ENCODE data around the gene CMKLR1.

The CMKLR1 gene

DNA sequence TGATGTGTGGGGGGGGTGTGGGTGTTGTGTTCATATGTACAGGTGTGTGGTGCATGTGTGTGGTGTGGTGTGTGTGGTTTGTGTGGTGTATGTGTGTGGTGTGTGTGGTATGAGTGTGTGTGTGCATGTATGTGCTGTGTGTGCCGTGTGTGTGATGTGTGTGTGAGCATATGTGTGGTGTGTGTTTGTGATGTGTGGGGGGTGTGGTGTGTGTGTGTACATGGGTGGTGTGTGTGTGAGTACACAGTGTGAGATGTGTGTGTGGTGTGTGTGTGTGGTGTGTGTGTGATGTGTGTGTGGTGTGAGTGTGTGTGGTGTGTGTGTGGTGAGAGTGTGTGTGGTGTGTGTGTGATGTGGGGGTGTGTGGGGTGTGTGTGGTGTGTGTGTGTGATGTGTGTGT, 24.5 kb upstream of the CMKLR1 start:
- DNase-seq (ENCODE audit: low read depth): no peak
- no peak overlapping the region for H3K4me3 ChIP-seq (ENCODE audit: low read depth, low read length)

DNA sequence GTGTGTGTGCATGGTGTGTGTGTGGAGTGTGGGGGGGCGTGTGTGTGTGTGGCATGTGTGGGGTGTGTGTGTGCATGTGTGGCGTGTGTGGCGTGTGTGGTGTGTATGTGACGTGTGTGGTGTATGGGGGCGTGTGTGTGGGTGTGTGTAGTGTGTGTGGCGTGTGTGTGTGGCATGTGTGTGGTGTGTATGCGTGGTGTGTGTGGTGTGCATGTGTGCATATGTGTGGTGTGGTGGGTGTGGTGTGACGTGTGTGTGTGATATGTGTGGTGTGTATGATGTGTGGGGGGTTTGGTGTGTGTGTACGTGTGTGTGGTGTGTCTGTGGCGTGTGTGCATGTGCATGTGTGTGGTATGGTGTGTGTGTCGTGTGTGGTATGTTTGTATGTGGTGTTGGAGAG, 24.1 kb upstream of the CMKLR1 start:
- no peak overlapping the region for H3K4me3 ChIP-seq (ENCODE audit: low read depth, low read length)
- no peak for DNase-seq (ENCODE audit: low read depth)

DNA sequence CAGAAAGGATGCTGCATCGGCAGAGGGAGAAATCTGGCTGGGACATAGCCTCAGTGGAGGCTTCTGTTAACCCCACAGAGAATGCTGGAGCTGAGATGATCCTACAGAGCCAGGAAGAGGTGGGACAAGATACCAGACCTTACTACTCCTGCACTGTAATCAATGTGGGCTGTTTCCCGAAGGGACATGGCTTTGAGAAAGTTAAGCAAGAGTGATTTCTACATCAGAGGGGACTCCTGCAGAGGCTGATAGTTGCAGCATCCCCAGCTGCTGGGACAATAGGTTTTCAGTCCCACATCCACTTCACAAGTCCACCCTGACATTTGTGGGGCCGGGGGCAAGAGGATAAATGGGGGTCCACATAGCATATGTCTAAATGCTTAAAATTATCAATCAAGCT, 22.5 kb upstream of the CMKLR1 start:
- no peak for DNase-seq (ENCODE audit: low read depth)
- H3K4me3 ChIP-seq (ENCODE audit: low read depth, low read length): no peak overlapping the region

DNA sequence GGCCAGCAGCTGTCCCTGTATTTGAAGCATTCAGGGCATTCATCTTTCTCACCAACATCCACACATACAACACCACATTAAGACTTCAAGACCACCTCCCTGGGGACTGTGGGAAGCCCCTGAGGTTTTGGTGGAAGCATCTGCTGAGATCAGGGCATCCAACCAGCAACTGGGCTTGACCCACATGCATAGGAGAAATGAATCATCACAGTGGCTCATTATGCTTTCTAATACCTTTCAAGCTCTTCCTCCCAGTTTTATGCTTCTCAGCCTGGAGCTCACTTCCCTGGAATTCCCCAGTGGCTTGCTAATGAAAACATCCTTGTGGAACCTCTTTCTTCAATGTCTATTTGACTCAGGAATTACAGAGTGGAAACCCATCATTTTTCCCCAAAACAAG, 21.4 kb upstream of the CMKLR1 start:
- peak; percentile 71 for DNase-seq (ENCODE audit: low read depth)
- H3K4me3 ChIP-seq (ENCODE audit: low read depth, low read length): no peak overlapping the region

DNA sequence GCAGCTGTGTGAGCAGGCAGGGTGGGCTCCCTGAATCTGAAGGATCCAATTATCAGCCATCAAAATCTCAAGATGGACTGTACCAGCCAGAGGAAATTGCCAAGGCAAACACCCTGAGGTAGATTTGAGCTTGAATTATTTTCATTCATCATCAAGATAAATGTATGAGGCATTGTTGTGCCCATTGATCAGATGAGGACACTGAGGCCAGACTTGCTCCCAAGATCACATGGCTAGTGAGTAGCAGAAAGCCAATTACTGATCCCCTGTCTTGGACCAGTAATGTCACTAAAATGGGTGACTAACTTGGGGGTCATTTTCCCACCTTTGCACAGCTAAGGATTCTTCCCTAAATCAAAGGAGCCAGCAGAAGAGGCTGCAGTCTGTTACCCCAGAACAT, 20.9 kb upstream of the CMKLR1 start:
- H3K4me3 ChIP-seq (ENCODE audit: low read depth, low read length): no peak overlapping the region
- no peak for DNase-seq (ENCODE audit: low read depth)

DNA sequence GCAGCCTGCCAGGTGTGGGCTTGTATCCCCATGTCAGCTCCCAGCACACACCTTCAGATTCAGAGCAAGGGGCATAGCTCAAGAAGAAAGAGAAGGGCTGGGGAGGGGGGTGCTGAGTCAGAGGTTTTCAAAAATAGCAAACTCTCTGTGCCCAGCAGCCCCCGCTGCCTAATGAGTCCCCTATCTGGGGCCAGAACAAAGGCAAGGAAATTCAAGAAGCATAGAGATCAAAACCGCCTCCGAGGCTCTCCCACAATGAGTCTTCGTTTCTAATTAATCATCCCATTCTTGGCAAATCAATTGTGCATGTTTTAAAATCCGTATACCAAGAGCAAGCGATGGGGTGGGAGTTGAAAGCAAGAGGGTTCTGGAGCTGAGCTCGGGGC, 19.5 kb upstream of the CMKLR1 start:
- no peak for DNase-seq (ENCODE audit: low read depth)
- no peak overlapping the region for H3K4me3 ChIP-seq (ENCODE audit: low read depth, low read length)

DNA sequence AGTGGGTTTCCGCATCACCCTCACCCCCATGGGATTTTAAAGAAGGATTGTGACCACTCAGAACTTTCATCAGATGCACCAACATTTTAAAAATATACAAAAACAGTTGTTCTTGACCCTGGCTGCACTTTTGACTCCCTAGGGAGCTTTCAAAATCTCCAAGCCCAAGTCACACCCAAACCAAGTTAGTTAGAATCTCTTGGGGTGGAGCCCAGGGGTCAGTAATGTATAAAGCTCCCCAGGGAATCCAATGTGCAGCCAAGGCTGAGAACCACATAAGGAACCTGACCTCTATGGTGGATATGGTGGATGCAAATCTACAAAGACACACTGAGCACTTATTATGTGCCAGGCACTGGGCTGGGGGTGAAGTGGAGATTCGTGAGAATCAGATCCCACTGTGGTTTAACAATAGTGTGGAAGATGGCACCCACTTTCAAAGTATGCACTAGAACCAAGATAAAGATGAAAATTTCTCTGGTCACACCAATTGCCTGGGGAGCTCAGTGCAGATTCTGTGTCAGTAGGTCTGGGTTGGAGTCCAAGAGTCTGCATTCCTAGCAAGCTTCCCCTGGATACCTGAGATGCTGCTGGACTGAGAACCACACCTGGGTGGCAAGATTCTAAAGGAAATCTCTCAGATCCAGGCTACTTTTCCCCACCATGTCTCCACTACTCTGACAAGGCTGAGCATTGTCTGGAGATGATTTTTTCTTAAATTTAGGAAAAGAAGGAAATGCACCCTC, 18.9 kb upstream of the CMKLR1 start:
- H3K4me3 ChIP-seq (ENCODE audit: low read depth, low read length): no peak overlapping the region
- DNase-seq (ENCODE audit: low read depth): no peak

DNA sequence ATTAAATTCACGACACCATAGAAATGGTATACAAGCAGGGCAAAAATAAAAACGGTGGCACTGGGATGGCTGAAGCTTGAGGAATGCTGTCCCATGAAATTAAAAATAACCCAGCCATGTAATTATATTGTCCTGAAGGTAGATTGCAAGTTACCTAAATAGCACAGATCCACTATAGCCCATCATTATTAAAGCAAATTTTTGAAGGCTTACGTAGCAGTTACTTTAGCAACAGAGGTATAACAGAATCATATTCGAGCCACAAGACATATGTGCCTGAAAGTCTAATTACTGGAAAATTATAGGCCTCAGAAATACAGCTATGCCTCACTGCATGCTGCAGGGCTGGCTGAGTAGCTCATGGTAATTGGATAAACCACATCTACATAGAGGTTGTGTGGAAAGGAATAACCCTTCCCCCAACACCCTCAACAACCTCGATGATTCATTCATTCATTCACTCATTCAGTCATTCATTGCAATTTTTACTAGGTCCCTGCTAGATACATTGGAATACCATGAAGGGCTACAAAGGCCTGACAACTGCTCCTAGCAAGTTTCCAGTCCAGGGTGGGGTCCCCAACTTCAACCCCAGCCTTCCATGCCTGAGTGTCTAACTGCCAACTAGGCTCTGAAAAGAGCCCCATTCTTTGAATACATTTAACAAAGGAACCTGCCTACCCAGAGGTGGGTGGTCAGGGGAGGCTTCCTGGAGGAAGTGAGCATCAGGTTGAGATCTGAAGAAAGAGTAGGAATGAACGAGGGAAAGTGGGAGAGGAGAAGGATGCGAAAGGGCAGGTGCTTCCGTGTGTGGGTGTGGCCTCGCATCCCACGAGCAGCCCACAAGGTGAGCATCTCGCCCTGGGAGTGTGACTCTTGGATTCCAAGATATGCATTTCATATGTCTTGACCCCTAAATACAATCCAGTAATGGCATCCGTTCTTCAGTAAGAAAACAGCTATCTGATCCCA, 18.0 kb upstream of the CMKLR1 start:
- DNase-seq (ENCODE audit: low read depth): no peak
- H3K4me3 ChIP-seq (ENCODE audit: low read depth, low read length): no peak overlapping the region

DNA sequence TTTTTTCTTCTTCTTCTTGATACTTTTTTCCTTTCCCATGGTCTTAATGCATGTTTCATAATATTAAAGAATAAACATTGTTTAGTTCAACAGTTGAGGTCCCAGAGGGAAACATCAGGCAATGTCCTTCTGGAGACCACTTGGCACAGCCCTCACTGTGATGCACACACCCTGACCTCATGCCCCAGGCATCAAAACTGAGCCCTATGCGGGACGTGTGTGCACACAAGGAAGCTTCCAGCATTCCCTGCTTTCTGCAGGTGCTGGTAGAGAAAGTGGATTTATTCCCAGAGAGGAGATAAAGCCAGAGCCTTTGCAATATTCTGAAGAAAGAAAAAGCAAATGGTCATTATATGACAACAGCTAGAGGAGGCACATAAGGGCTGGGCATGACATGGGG, 16.0 kb upstream of the CMKLR1 start:
- H3K4me3 ChIP-seq (ENCODE audit: low read depth, low read length): no peak overlapping the region
- DNase-seq (ENCODE audit: low read depth): no peak

DNA sequence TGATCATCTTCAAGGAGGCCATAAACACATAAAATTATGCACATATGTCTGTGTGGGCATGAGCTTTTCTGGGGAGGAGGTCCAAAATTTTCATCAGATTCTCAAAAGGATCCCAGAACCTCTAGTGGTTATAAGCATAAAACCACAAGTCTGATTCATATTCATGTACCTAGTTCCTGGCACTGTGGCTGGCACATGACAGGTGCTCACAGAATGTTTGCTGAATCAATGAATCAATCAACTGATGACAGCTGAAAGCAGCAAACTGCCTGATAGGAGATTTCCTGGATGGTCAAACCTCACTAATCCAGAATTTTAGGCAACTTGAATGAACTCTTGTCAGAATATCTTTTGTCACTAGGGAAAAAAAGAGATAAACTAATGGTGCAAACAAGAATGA, 13.5 kb upstream of the CMKLR1 start:
- H3K4me3 ChIP-seq (ENCODE audit: low read depth, low read length): no peak overlapping the region
- no peak for DNase-seq (ENCODE audit: low read depth)

DNA sequence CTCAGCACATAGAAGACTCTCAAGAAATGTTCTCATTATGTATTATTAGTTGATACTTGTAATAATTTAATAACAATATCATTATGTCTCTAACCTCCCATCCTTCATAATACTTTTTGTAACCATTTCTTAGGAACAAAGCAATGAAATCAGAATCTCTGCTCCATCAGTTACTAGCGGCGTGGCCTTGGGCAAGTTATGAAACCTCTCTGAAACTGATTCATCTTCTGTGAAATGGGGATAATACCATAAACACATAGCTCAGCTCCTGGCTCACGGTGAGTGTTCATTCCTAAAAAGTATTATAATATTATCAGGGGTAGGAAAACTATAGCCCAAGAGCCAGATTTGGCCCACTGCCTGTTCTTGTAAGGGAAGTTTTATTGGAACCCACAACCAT, 11.4 kb upstream of the CMKLR1 start:
- H3K4me3 ChIP-seq (ENCODE audit: low read depth, low read length): no peak overlapping the region

DNA sequence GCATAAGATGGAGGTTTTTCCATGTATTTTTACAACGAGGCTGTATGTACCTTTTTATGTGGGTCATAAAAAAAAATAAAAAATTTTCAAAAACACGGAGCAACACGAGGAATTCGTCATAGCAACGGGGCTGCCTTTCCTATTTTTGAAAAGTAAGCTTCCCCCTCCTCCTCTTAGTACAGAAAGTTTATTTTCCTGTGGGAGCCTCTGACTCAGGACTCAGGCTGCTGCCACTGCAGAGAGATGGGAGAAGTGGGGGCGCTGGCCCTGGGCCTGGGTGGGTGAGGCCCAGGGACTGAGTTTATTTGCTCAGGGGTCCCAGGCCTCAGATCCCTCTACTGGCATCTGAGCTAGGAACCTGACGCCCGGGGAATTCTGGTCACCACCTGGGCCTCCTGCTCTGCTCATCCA, 10.2 kb upstream of the CMKLR1 start:
- DNase-seq (ENCODE audit: low read depth): no peak
- H3K4me3 ChIP-seq (ENCODE audit: low read depth, low read length): no peak overlapping the region

More for the DNA sequence above, 11.4 kb upstream of the CMKLR1 start:
- no peak for DNase-seq (ENCODE audit: low read depth)

DNA sequence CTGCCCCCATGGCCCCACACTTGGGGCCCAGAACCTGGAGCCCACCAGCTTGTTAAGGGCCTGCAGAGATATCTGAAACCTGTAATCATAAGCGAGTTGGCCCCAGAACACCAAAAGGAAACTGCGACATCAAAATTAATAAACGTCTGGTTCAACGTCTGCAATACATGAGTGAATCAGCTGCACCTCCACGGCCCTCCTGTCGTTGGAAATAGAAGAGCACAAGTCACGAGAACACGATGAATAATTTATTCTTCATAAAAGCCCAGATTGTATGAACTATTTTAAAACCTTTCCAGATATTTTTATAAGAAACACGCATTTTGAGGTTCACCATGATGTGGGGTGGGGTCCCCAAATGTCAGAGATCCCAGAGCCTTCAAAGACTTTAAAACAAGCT, 9.7 kb upstream of the CMKLR1 start:
- H3K4me3 ChIP-seq (ENCODE audit: low read depth, low read length): no peak overlapping the region
- DNase-seq (ENCODE audit: low read depth): no peak

DNA sequence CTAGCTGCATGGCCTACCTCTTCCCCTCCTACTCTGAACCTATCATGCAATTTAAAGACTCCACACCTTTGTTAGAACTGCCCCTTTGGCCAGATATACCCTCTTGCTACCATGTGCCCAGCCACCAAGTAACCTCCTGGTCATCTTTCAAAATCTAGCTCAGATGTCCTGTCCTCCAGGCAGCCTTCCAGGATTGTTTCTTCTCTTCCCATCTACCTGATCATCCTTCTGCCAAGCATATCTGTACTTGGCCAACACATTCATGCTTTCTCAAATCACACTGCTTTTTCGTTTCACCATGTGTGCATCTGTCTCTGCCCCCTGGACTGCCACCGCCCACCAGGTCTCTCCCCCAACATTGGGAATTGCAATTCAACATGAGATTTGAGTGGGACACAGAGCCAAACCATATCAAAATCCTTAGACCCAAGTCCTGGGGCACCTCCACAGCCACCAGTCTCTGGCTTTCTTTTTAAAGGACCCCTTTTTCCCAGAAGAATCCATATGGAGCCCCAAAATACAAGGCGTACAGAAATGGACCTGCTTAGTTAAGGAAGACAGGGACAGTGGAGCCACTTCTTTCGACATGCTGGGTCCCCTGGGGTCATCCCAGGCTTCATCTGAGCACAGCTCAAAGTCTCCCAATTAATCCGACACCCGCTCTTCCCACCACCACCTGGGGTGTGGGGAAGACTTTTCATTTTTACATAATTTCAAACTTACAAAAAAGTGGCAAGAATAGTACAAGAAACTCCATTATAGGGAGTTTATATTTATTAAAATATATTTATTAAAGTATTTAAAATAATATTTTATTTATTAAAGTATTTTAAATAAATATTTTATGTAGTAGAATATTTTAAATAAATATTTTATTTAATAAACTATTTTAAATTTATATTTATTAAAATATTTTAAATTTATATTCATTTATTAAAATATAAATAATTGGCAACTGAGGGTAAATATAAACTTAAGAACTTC, 7.9 kb upstream of the CMKLR1 start:
- no peak for DNase-seq (ENCODE audit: low read depth)
- H3K4me3 ChIP-seq (ENCODE audit: low read depth, low read length): no peak overlapping the region

DNA sequence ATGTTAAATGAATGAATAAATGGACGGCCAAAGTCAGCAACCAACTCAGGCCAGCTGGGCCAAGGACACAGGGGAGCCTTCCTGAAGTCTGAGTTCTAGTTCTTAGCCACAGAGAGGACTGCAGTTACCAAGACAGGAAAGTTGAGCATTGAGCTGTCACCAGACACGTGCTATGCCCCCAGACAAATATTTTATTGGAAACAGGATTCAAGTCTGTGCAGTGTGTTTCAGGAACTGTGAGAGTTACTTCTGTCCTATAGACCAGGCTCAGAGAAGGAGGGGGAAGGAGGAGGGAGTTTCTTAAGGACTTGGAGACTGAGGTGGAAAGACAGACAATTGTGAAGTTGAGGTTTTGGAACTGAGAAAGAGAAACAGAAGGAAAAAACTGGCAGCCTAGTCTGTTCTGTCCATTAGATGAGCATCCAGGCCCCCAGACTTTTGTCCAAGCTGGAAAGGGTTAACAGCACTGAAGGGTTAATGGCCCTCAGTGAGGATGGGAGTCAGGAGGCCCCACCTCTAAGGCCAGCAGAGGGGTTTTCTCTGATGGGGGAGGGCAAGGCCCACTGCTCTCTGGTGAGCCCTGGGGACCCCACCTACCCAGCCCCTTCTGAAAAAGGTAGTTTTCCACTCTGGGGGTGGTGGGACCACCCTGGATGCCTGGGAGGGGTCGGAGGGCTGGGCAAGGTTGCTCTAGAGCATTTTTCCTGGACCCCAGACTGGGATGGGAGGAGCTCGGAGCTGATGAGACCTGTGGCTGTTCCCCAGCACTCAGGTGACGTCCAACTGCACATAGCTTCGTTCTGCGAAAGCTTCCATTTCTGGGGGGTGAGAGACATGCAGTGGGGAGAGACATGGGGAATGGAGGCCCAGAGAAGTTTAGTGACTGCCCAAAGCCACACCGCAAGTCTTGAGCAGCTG, 6.9 kb upstream of the CMKLR1 start:
- no peak for DNase-seq (ENCODE audit: low read depth)
- H3K4me3 ChIP-seq (ENCODE audit: low read depth, low read length): no peak overlapping the region

DNA sequence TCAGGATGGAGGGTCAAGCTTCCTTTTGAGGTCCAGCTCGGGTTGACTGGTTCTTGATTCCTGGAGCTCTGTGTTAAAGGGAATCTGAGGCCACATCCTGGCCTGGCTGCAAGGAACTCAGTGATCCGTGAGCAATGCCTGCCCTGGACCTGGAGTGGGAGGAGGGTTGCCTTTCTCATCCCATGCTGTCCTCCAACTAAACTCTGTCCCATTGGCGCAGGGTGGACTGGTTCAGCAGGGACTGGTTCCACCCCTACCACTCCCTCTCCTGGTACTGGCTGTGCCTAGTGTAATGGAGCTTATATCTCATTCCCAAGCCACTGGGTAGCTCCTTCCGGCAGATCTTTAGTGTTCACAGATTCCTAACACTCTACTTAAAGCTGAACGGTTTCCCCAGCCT, 3.9 kb upstream of the CMKLR1 start:
- DNase-seq (ENCODE audit: low read depth): no peak
- no peak overlapping the region for H3K4me3 ChIP-seq (ENCODE audit: low read depth, low read length)

DNA sequence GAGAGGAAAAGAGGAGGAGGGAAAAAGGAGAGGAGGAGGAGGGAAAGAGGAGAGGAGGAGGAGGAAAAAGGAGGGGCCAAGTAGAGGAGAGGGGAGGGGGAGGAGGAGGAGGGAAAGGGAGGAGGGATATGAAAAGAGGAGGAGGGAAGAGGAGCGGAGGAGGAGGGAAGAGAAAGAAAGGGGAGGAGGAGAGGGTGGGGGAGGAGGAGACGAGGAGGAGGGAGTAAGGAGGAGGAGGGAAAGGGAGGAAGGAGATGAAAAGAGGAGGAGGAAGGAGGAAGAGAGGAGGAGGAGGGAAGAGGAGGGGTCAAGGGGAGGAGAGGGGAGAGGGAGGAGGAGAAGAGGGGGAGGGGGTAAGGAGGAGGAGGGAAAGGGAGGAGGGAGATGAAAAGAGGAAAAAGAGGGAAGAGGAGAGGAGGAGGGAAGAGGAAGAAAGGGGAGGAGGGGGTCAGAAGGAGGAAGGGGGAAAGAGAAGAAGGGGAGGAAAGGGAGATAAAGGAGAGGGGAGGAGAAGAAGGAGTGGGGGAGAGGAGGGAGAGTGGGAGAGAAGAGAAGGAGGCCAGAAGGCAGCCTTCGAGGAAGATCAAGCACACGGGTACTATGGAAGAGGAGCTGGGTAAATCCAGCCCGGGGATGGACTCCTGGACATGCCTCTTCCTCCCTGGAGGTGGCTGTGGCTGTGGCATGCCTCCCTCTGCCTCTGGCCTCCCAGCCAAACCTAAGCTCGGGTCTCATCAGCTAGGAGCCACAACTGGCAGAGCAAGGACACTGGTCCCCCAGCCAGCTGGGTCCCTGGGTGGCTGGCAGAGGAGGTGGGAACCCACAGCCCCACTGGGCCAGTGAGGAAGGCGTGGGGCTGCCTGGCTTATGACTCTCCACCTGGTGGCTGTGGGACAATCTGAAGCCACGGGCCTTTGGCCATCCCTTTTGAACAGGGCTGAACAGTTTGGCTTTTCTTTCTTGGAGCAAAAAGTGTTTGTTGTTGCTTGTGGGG, 3.0 kb upstream of the CMKLR1 start:
- DNase-seq (ENCODE audit: low read depth): no peak
- no peak overlapping the region for H3K4me3 ChIP-seq (ENCODE audit: low read depth, low read length)

DNA sequence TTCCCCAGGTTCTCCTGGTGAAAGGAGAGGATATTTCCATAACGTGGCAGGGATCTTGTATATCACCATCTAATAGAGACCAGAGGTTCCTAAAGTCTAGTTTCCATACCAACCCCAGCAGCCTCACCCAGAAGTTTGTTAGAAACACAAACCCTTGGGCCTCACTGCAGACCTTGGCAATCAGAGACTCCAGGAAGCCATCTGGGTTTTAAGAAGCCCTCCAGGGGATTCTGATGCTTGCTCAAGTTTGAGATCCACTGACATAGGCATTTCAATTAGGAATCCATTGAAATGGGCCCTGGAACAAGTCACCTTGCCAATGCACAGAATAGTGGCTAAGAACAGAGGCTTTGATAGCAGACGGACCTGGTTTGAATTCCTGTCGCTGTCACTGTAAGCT, 2.2 kb upstream of the CMKLR1 start:
- H3K4me3 ChIP-seq (ENCODE audit: low read depth, low read length): no peak overlapping the region
- no peak for DNase-seq (ENCODE audit: low read depth)
